Measurements from ENCODE around the gene CARS2. TPM values are rescaled to one million over a fixed set of nuclear protein-coding genes. Genes with fewer than 3 reads are reported as not detected.

CARS2 gene
- total RNA-seq, 4 donors from 2014 or later = 40.0 to 398 (median 65.2) TPM

DNA sequence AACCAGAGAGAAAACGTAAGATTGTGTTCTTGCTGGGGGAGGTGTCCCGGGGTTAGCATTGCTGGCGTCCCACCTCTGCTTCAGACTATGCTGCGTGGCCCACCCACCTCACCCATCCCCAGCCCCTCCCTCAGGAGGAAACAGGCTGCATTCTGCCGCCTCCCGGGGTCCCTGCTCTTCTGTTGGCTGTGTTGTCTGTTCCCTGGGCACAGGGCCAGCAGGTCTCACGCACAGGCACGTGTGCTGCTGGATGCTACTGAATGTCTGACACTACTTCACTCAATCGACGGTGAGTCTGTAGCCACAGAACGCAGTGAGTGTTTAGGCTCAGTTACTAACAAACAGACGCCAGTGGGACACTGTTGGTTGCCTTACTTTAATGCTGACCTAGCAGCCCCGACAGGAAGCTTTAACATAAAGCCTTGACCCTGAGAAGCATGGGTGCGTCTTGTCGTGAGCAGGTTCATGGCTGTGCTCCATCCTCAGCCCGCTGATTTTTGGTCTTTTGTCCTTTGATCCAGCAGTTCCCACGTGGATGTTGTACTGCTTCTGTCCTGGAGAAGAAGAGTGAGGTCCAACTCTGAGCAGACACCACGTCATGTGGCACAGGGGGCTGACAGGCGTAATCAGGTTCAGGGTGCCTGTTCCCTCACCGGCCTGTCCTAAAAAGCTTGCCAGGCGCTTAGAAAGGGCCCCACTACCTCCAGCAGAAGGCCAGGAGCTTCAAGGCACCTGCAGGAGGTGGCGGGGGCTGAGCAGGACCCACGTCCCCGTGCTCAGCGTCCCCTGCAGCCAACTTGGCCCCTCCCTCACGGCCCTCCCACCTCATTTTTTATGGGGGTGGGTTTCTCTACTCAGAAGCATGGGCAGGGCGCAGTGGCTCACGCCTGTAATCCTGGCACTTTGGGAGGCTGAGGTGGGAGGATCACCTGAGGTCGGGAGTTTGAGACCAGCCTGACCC, 64.6 kb downstream of the CARS2 start:
- ATAC-seq (ENCODE audit: low FRiP score) (no peak), DNase-seq (ENCODE audit: low spot score) (no peak)
- TF ChIP-seq, protein P1, sequence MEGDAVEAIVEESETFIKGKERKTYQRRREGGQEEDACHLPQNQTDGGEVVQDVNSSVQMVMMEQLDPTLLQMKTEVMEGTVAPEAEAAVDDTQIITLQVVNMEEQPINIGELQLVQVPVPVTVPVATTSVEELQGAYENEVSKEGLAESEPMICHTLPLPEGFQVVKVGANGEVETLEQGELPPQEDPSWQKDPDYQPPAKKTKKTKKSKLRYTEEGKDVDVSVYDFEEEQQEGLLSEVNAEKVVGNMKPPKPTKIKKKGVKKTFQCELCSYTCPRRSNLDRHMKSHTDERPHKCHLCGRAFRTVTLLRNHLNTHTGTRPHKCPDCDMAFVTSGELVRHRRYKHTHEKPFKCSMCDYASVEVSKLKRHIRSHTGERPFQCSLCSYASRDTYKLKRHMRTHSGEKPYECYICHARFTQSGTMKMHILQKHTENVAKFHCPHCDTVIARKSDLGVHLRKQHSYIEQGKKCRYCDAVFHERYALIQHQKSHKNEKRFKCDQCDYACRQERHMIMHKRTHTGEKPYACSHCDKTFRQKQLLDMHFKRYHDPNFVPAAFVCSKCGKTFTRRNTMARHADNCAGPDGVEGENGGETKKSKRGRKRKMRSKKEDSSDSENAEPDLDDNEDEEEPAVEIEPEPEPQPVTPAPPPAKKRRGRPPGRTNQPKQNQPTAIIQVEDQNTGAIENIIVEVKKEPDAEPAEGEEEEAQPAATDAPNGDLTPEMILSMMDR (IDR thresholded peaks at IDR 0.05) = no peak

DNA sequence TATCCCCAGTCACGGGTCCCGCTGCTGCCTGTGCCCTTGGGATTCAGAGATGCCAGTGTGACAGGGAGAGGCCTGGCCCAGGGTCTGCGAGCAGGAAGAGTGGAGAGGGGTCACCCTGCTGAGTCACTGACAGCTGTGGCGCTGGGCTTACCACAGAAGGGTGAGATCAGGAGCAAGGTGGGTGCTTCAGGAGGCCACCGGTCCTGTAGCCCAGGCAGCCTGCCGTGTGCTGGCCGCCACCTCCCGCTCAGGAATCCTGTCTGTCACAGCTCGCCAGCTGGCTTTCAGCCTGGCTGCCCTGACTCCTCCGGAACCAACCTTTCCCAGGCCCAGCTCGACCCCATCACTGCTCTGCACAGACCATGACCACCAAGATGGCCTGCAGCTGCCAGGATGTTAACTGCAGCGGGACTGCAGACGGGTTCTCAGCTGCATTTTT, 65.3 kb downstream of the CARS2 start:
- TF ChIP-seq, protein P1 (IDR thresholded peaks at IDR 0.05) = no peak
- DNase-seq (ENCODE audit: low spot score) (no peak), ATAC-seq (ENCODE audit: low FRiP score) (no peak)

DNA sequence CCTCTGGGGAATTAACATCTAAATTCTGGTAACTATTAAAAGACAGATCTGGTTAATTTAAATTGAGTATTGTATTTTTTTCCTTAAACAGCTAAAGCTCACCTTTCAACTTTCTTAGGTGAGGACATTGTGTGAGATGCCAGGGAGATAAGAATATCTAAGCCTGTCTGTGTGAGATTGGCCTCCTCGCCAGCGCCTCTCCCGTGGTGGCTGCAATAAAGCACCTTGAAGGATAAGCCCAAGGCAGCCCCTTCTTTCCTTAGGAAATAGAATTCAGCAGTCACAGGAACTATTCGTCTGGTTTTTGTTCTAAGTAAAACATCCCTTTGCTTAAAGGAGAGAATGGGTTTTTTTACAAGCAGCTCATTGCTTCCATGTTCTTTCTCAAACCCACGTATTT, 66.0 kb downstream of the CARS2 start:
- DNase-seq (ENCODE audit: low spot score) = no peak
- TF ChIP-seq, protein P1 (IDR thresholded peaks at IDR 0.05) = no peak
- ATAC-seq (ENCODE audit: low FRiP score) = no peak

- DNase-seq (ENCODE audit: low spot score) (no peak), ATAC-seq (ENCODE audit: low FRiP score) (no peak)
- TF ChIP-seq, protein P1 (IDR thresholded peaks at IDR 0.05) = no peak
These were observed 66.8 kb downstream of the CARS2 start for GRCh38 chr13:110638814-110639806.

DNA sequence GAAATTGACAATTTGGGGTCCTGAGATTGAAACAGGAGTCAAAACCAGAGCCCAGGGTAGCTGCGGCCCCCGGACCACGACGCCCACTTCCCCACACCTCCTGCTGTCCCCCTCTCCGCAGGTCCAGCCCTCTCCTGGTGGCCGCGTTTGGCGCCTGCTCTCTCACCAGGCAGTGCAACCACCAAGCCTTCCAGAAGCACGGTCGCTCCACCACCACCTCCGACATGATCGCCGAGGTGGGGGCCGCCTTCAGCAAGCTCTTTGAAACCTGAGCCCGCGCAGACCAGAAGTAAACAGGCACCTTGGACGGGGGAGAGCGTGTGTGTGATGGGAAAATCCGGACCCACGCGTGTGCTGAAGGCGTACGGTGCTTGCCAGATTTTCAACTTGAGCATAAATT, 67.7 kb downstream of the CARS2 start:
- DNase-seq (ENCODE audit: low spot score) = no peak
- TF ChIP-seq, protein P1 (IDR thresholded peaks at IDR 0.05) = no peak
- no peak for ATAC-seq (ENCODE audit: low FRiP score)

DNA sequence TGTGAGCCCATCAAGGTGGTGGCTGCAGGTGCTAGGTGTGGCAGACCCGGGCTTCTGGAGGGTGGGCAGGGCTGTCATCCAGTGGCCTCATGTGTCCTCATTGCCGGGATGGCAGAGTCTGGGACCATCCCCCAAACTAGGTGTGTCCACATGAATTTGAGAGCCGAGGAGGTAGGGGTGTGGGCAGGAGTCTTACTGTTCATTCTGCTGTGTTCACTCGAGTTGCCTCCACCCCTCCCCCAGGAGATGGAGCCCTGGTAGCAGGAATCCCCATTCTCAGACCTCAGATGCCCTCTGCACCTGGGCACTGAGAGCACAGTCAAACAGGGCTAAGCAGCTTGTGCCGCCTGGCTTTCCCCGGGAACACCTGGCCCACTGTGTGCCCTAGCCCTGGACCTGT, 68.2 kb downstream of the CARS2 start:
- TF ChIP-seq, protein P1 (IDR thresholded peaks at IDR 0.05) = no peak
- DNase-seq (ENCODE audit: low spot score) (no peak), ATAC-seq (ENCODE audit: low FRiP score) (no peak)
